HG02973 (cell line): ENCODE results near the gene LPP.

Source experiments
- ATAC-seq: cut with Tn5 transposase; IDR thresholded peaks from one replicate; pipeline ENCODE4 v1.9.1; 2021; ENCODE audit warnings: moderate library complexity; ENCODE audit not compliant: unreplicated experiment

Gene LPP

DNA sequence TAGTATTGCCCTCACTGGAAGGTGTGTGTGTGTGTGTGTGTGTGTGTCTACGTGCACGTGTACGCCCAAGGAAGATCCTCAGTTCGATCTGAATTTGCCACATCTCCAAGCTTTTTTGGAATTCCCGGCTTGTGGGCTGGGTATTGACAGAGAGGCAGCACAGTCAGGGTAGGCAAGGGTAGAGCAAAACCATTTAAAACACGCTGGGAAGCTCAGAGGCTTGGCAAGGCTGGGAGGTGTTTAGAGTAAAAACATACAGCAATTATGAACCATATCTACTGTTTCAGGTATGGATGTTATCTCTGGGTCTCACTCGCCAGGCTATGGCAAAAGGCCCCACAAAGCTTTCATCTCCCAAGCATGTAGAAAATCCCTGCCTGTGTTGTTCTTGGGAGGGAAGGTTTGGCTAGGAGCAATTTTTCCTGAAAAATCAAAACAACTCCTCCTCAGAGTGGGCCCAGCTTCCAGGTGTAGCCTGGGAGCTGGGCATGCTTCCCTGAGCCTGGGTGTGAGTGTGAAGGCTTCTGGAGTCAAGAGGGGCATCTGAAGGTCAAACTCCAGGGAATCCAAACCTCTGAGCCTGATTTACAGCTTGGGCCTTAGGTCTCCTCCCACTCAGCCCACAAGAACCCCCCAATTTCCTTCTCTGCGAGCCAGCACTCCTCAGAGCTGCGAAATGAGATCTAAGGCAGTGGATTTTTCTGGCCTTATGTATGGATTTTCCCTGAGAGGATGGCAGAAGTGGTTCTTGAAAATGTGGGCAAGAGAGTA, 773.0 kb downstream of the LPP start:
- no peak for ATAC-seq

DNA sequence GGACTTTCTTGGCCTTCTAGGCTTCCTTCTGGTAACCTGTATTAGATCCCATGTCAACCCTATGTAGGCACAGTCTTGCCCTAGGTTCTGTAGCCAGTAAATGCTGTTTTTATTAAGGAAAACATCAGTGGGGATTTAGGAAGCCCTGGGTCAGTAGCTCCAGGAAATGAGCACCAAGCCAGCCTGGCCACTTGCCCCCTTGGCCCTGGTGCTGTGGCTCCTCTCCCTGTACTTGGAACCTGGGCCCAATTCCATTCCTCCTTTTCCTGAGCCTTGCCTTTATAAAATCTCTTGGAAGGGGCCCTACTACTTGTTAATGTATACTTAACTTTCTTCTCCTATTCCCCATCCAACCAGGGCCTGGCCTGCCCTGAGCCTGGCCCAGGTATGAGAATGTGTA, 774.0 kb downstream of the LPP start:
- no peak for ATAC-seq

DNA sequence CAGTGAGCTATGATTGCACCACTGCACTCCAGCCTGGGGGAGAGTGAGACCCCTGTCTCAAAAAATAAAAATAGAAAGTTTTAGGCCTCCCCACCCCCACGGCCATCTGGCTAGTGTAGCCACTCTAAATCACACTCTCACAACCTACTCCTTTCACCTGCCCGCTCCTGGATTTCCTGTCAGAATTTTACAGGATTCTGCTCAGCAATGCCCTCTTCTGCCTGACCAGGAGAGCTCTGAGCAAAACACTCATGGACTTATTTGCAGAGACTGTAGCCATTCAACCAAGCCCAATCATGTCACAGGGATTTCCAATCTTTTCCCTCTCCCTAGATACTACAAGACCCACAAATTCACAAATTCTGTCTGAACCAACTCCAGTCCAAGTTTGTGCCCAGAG, 775.2 kb downstream of the LPP start:
- ATAC-seq, result no peak

DNA sequence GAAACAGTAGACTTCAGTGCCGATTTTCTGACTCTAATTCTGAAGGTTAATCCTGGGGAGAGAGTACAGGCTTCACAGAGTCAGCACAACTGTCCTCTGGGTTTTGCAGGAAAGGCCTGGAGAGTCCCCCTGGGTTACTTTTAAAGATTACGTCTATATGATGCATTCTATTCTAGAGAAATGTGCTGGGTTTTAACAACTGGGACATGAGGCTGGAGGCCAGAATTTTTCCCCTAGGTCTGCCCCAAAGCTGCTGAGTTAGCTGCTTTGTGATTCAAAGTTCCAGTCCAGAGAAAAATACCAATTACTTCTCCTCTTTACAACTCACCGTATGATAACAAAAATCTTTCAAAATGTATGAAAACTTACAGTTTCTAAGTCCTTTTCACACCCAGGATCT, 777.1 kb downstream of the LPP start:
- ATAC-seq, result no peak

DNA sequence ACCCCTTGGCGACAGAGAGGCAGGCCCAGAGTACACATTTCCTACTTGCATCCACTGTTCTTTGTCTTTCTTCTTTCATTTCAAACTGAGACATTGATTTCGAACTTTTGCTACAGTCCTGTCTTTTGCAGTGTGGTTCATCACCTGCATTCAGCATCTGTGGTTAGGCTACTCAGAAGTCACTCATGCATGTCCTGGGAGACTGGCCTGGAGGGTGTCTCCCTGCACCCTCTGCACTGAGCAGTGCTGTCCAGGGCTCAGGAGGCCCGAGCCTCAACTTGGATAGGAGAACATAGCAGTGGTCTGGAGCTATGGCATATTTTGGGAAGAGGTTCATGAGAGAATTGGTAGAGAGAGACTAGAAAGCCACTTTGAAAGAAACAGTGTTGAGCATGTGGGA, 777.6 kb downstream of the LPP start:
- ATAC-seq, result no peak

DNA sequence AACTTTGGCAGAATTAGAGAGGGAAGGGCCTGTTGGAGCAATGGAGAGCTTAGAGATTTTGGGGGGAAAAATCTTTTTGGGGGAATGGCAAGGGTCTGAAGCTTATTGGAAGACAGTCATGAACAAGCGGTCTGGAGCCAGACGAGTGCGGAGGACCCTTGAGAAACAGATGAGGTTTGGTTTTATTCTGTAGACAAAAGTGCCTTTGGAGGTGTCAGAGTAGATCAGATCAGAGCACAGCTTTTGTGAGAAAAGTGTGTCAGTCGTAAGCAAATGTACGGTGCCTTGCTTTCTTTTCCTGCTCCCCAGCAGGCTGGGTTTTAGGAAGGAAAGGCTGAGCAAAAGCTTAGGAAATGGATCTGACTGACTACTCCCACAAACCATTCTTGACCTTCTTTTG, 781.0 kb downstream of the LPP start:
- ATAC-seq, result no peak

DNA sequence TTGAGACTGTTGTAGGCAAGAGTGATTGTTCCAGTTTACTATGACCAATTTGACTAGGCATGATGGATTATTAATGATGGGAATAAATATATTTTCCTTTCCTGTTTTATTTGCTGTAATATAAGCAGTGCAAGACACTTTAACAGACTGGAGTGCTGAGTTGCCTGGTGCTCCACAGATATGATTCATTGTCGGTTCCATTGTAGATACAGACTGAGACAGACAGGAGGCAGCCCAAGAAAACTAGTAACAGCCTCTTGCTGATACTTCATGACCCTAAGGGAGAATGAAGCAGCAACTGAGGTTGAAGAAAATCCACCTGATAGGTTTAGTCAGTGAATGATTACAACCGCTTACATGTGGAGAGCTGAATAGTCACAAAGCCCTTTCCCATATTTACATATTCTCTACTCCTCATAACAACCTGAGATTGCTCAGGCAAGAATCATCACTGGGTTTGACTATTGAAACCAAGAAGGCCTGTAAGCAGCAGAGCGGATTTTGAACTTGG, 782.7 kb downstream of the LPP start:
- ATAC-seq, result no peak

DNA sequence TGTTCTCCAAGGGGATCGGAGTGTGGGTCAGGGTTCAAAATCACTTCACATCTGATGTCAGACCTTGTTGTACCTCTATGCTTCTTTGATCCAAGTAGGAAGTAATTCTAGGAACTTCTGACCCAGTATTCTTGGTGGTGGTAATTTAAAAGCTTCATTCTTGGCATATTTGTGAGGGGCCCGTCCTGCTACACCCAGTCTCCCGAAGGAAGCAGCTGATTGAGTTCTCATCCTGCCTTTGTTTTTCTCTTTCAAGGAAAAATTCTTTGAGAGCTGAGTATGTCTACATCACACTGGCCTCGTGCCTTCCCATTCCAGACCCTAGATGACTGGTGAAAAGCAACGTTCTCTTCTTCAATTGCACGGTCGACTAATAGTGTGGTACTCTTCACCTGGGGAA, 783.4 kb downstream of the LPP start:
- no peak for ATAC-seq

DNA sequence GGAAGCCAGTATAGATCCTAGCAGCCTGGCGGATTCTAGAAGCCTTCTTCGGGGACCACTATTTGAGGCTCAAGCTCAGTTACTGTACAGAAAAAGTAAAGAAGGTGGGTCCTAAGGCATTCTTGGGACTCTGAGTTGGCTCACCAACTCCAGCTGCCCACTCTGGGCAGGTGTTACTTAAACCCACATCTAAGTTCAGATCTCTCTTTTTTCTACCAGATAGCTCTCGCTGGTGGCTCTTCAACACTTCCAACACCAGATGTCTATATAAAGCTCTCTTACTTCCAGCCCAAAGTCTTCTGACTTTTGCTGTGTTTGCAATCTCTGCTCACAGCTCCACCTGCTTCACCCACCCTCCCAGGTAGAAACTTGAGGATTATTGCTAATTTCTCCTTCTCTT, 785.0 kb downstream of the LPP start:
- no peak for ATAC-seq

DNA sequence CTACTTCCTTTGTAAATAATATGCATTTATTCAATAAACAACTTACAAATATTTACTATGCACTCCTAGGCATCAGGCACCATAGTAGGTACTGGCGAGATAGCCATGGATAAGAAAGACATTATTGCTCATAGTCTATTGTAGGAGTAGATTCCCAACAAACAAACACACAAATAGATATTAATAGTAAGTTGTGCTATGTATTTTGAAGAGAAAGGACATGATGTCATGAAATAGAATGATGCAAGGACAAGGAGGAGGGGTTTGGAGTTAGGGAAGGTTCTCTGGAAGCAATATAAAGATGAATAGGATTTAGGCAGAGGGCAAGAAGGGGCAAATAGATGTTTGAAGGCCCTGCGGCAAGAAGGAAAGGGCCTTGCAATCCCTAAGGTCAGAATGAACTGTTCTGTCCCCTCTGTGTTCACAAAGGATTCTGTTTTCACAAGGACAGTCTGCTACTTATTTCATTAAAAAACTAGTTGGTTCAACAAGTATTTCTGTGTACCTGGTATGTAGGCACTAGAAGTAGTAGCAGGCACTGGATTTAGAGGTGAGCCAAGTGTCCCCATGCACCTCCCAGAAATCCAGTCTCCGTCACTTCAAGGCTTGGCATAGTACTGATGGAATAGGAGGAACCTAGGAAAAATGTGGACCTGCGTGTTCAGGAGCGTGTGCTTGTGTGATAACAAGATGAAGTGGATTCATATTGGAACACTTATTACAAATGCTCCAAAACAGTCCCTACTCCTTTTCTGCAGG, 786.0 kb downstream of the LPP start:
- ATAC-seq, result no peak
